SK-N-SH treated with all-trans-retinoic acid at 6 μM for 48 hours (cell line): ENCODE measurements around the gene SMCHD1.

Experiments used
- ATAC-seq: fragments of 200-7000 bp; cut with Tn5 transposase; 3 replicates; pipeline ENCODE4 v1.9.1; 2020; ENCODE audit warnings: mild to moderate bottlenecking, moderate library complexity
- ARNTL ChIP-seq: fragments of 450-650 bp; formaldehyde crosslinking; IDR thresholded peaks from 2 replicates; pipeline ENCODE4 v1.5.0; 2020; ENCODE audit warnings: low read depth, mild to moderate bottlenecking, moderate library complexity, borderline replicate concordance
- BACH2 ChIP-seq: fragments of 250-450 bp; sonication (Bioruptor Pico); IDR thresholded peaks from 2 replicates; pipeline ENCODE4 v1.9.0; 2021; ENCODE audit warnings: mild to moderate bottlenecking, borderline replicate concordance
- ESRRG ChIP-seq: fragments of 250-450 bp; sonication (Bioruptor Pico); IDR thresholded peaks from 2 replicates; pipeline ENCODE4 v1.6.1; 2021; ENCODE audit warnings: mild to moderate bottlenecking
- GLIS3 ChIP-seq: fragments of 250-450 bp; sonication (Bioruptor Pico); IDR thresholded peaks from 2 replicates; pipeline ENCODE4 v1.5.0; 2020; ENCODE audit warnings: mild to moderate bottlenecking, moderate library complexity
- ISL1 ChIP-seq: fragments of 250-450 bp; sonication (Bioruptor Pico); IDR thresholded peaks from 2 replicates; pipeline ENCODE4 v2.1.2; 2022; ENCODE audit warnings: mild to moderate bottlenecking, moderate library complexity
- OSR1 ChIP-seq: fragments of 250-450 bp; sonication (Bioruptor Pico); IDR thresholded peaks from 2 replicates; pipeline ENCODE4 v1.8.0; 2022; ENCODE audit warnings: moderate library complexity, mild to moderate bottlenecking, inconsistent platforms
- PPARA ChIP-seq: fragments of 250-450 bp; sonication (Bioruptor Pico); IDR thresholded peaks from 2 replicates; pipeline ENCODE4 v1.5.0; 2020; ENCODE audit warnings: mild to moderate bottlenecking, borderline replicate concordance
- RARB ChIP-seq: fragments of 250-450 bp; sonication (Bioruptor Pico); IDR thresholded peaks from 2 replicates; pipeline ENCODE4 v1.8.0; 2021; ENCODE audit warnings: mild to moderate bottlenecking, moderate library complexity
- SNAI2 ChIP-seq: fragments of 250-450 bp; sonication (Bioruptor Pico); IDR thresholded peaks from 2 replicates; pipeline ENCODE4 v1.5.0; 2020; ENCODE audit warnings: mild to moderate bottlenecking, moderate library complexity
- TCF4 ChIP-seq: fragments of 250-450 bp; sonication (Bioruptor Pico); IDR thresholded peaks from 2 replicates; pipeline ENCODE4 v1.8.0; 2021; ENCODE audit warnings: mild to moderate bottlenecking, moderate library complexity, borderline replicate concordance
- TOX ChIP-seq: fragments of 250-450 bp; sonication (Bioruptor Pico); IDR thresholded peaks from 2 replicates; pipeline ENCODE4 v1.8.0; 2021; ENCODE audit warnings: mild to moderate bottlenecking, moderate library complexity, borderline replicate concordance
- ZC3H10 ChIP-seq: fragments of 250-450 bp; sonication (Bioruptor Pico); IDR thresholded peaks from 2 replicates; pipeline ENCODE4 v1.5.1; 2021; ENCODE audit warnings: mild to moderate bottlenecking, moderate library complexity
- ZFP3 ChIP-seq: fragments of 250-450 bp; sonication (Bioruptor Pico); IDR thresholded peaks from 2 replicates; pipeline ENCODE4 v1.5.0; 2020; ENCODE audit warnings: mild to moderate bottlenecking, moderate library complexity
- ZFP30 ChIP-seq: fragments of 450-650 bp; formaldehyde crosslinking; IDR thresholded peaks from 2 replicates; pipeline ENCODE4 v1.5.0; 2022; ENCODE audit warnings: mild to moderate bottlenecking, moderate library complexity
- ZNF565 ChIP-seq: fragments of 450-650 bp; formaldehyde crosslinking; conservative IDR thresholded peaks from 2 replicates; pipeline ENCODE4 v1.5.0; 2020; ENCODE audit warnings: low read depth, mild to moderate bottlenecking, moderate library complexity
- ZNF70 ChIP-seq: fragments of 450-650 bp; formaldehyde crosslinking; IDR thresholded peaks from 2 replicates; pipeline ENCODE4 v1.5.0; 2020; ENCODE audit warnings: mild to moderate bottlenecking, moderate library complexity
- ZNF8 ChIP-seq: fragments of 450-650 bp; formaldehyde crosslinking; IDR thresholded peaks from 2 replicates; pipeline ENCODE4 v1.5.0; 2020; ENCODE audit warnings: mild to moderate bottlenecking, moderate library complexity
- TF ChIP-seq, protein P1 (sequence below): fragments of 250-450 bp; sonication (Bioruptor Pico); IDR thresholded peaks from 2 replicates; pipeline ENCODE4 v1.8.0; 2021; ENCODE audit warnings: low read depth, mild to moderate bottlenecking, moderate library complexity, borderline replicate concordance
- TF ChIP-seq, protein P2 (sequence below): fragments of 250-450 bp; sonication (Bioruptor Pico); IDR thresholded peaks from 2 replicates; pipeline ENCODE4 v1.5.1; 2020; ENCODE audit warnings: low read depth, mild to moderate bottlenecking, moderate library complexity
- TF ChIP-seq, protein P3 (sequence below): fragments of 250-450 bp; sonication (Bioruptor Pico); IDR thresholded peaks from 2 replicates; pipeline ENCODE4 v1.5.0; 2020; ENCODE audit warnings: mild to moderate bottlenecking, moderate library complexity
- TF ChIP-seq, protein P4 (sequence below): fragments of 250-450 bp; sonication (Bioruptor Pico); IDR thresholded peaks from 2 replicates; pipeline ENCODE4 v1.5.1; 2021; ENCODE audit warnings: mild to moderate bottlenecking, moderate library complexity

SMCHD1 gene

DNA sequence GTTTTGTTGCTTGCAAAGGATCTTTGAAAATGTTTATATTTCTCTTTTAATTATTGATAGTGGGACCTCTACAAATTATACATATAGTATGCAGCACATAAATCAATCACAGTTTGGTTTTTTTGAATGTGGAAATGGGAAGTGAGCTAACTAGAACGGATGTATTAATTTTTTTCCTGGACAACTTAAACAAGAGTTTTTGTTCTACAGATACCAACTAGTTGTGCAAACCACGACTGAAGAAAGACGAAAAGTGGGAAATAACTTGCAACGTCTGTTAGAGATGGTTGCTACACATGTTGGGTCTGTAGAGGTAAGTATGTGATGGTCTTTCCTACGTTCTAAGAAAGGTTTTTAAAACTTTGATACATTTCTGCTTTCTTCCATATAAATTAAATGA, 45.0 kb upstream of the SMCHD1 start (continued):
- no peak for TF ChIP-seq RARB
- TF ChIP-seq, all 23 proteins: peak for 0

DNA sequence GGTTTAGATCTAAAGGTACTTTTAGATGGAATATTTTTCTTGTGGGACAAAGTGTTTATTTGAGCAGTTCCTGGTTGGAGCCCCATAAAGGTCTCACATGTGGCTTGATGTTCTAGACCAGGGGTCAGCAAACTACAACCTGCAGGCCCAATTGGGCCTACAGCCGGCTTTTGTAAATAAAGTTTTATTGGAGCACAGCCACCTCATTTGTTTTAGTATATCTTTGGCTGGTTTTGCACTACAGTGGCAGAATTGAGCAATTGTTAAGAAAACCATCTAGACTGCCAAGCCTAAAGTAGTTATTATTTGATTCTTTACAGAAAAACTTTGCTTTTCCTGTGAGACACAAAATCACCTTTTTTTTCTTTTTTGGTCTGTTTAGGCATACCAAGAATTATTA, 42.5 kb upstream of the SMCHD1 start:
- TF ChIP-seq, protein P1, sequence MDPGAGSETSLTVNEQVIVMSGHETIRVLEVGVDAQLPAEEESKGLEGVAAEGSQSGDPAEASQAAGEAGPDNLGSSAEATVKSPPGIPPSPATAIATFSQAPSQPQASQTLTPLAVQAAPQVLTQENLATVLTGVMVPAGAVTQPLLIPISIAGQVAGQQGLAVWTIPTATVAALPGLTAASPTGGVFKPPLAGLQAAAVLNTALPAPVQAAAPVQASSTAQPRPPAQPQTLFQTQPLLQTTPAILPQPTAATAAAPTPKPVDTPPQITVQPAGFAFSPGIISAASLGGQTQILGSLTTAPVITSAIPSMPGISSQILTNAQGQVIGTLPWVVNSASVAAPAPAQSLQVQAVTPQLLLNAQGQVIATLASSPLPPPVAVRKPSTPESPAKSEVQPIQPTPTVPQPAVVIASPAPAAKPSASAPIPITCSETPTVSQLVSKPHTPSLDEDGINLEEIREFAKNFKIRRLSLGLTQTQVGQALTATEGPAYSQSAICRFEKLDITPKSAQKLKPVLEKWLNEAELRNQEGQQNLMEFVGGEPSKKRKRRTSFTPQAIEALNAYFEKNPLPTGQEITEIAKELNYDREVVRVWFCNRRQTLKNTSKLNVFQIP (CRISPR knock-in tag) = no peak
- TF ChIP-seq ZNF8 (CRISPR knock-in tag) (no peak), ZFP3 (CRISPR knock-in tag) (no peak), SNAI2 (CRISPR knock-in tag) (no peak), ZFP30 (CRISPR knock-in tag) (no peak), ZNF565 (no peak), BACH2 (CRISPR knock-in tag) (no peak), PPARA (CRISPR knock-in tag) (no peak), ESRRG (CRISPR knock-in tag) (no peak), ISL1 (CRISPR knock-in tag) (no peak), TCF4 (no peak)
- TF ChIP-seq, protein P2, sequence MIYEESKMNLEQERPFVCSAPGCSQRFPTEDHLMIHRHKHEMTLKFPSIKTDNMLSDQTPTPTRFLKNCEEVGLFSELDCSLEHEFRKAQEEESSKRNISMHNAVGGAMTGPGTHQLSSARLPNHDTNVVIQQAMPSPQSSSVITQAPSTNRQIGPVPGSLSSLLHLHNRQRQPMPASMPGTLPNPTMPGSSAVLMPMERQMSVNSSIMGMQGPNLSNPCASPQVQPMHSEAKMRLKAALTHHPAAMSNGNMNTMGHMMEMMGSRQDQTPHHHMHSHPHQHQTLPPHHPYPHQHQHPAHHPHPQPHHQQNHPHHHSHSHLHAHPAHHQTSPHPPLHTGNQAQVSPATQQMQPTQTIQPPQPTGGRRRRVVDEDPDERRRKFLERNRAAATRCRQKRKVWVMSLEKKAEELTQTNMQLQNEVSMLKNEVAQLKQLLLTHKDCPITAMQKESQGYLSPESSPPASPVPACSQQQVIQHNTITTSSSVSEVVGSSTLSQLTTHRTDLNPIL (CRISPR knock-in tag) = no peak
- TF ChIP-seq, protein P3, sequence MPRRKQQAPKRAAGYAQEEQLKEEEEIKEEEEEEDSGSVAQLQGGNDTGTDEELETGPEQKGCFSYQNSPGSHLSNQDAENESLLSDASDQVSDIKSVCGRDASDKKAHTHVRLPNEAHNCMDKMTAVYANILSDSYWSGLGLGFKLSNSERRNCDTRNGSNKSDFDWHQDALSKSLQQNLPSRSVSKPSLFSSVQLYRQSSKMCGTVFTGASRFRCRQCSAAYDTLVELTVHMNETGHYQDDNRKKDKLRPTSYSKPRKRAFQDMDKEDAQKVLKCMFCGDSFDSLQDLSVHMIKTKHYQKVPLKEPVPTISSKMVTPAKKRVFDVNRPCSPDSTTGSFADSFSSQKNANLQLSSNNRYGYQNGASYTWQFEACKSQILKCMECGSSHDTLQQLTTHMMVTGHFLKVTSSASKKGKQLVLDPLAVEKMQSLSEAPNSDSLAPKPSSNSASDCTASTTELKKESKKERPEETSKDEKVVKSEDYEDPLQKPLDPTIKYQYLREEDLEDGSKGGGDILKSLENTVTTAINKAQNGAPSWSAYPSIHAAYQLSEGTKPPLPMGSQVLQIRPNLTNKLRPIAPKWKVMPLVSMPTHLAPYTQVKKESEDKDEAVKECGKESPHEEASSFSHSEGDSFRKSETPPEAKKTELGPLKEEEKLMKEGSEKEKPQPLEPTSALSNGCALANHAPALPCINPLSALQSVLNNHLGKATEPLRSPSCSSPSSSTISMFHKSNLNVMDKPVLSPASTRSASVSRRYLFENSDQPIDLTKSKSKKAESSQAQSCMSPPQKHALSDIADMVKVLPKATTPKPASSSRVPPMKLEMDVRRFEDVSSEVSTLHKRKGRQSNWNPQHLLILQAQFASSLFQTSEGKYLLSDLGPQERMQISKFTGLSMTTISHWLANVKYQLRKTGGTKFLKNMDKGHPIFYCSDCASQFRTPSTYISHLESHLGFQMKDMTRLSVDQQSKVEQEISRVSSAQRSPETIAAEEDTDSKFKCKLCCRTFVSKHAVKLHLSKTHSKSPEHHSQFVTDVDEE (CRISPR knock-in tag) = no peak
- TF ChIP-seq, protein P4, sequence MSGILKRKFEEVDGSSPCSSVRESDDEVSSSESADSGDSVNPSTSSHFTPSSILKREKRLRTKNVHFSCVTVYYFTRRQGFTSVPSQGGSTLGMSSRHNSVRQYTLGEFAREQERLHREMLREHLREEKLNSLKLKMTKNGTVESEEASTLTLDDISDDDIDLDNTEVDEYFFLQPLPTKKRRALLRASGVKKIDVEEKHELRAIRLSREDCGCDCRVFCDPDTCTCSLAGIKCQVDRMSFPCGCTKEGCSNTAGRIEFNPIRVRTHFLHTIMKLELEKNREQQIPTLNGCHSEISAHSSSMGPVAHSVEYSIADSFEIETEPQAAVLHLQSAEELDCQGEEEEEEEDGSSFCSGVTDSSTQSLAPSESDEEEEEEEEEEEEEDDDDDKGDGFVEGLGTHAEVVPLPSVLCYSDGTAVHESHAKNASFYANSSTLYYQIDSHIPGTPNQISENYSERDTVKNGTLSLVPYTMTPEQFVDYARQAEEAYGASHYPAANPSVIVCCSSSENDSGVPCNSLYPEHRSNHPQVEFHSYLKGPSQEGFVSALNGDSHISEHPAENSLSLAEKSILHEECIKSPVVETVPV (CRISPR knock-in tag) = no peak
- no peak for ATAC-seq

DNA sequence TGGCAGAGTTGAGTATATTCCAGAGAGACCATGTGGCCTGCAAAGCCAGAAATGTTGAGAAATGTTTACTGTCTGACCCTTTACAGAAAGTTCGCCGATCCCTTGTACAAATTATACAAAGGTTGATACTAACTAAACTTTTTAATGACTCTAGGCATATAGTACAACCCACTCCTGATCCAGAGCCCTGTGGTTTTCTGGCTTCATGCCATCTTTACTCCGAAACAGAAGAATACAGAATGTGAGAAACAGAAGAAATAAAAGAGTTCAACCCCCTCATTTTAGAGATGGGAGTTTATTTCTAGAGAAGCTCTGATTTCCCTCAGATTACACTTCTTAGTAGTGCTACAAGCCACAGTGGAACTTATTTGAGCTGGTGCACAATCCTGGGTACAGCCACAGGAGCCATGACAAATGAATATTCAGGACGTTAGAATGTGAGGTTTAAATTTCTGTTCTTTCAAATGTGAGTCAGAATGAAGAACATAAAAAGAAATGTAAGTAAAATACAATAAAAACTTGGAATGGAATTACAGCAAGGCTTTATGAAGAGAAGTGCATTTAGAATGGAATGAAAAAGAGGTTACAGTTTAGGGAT, 38.0 kb upstream of the SMCHD1 start:
- no peak for ATAC-seq
- no peak for TF ChIP-seq SNAI2 (CRISPR knock-in tag)

DNA sequence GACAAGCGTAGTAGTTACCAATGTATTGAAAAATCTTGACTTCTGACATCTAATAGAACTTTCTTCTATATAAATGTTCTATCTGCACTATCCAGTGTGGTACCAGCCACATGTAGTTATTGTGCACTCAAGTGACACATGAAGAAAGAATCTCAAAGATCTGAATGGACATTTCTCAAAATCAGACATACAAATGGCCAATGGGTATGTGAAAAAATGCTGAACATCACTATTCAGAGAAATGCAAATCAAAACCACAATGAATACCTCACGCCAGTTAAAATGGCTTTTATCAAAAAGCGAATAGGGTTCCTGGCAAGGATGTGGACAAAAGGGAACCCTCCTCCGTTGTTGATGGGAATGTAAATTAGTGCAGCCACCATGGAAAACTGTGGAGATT, 37.5 kb upstream of the SMCHD1 start:
- ATAC-seq = no peak; the same call in 2 of the 3 replicates
- TF ChIP-seq, protein P4 (CRISPR knock-in tag) = no peak

DNA sequence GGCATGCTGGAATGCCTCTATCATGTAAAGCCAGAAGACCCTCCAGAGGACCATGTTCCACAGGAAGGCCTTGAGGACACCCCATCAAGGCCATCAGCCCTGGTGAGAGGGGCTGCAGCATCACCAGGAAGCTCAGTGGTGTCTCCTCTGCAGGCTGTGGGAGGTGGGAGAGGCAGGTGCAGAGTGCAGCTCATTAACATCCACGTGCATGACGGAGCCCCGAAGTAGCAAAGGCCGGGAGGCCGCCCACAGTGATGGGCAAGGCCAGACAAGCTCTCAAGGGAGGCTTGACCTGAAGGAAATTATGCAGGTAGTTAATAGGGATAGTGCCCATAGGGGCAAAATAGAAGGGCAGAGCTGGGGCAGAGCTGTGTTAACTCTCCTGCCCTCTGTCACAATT, 30.3 kb upstream of the SMCHD1 start:
- no peak for TF ChIP-seq PPARA (CRISPR knock-in tag)
- TF ChIP-seq OSR1 (CRISPR knock-in tag) = no peak
- no peak for TF ChIP-seq ZC3H10
- TF ChIP-seq ISL1 (CRISPR knock-in tag) = no peak
- no peak for TF ChIP-seq ZNF565
- TF ChIP-seq, protein P2 (CRISPR knock-in tag) = no peak
- no peak for TF ChIP-seq RARB
- TF ChIP-seq ZFP3 (CRISPR knock-in tag) = no peak
- TF ChIP-seq TOX (CRISPR knock-in tag) = no peak
- no peak for TF ChIP-seq GLIS3
- no peak for TF ChIP-seq TCF4
- TF ChIP-seq ZFP30 (CRISPR knock-in tag) = no peak
- TF ChIP-seq SNAI2 (CRISPR knock-in tag) = no peak
- TF ChIP-seq ZNF70 (CRISPR knock-in tag) = no peak
- TF ChIP-seq ARNTL (CRISPR knock-in tag) = no peak
- no peak for ATAC-seq
